ENCODE data around the gene SPTBN1. TPM values are rescaled to one million over a fixed set of nuclear protein-coding genes. Genes with fewer than 3 reads are reported as not detected.

SPTBN1 gene
- polyA plus RNA-seq, 1 experiment = 56.6 TPM

GRCh38 chr2:54534625-54535024, 78.5 kb downstream of the SPTBN1 start:
- Histone ChIP-seq H3K27ac (ENCODE audit: low read depth, low read length) (no peak overlapping the region), H3K27me3 (ENCODE audit: control insufficient read depth, insufficient read depth, low read length) (no peaks in the 10 kb centered on the region), H3K4me3 (ENCODE audit: low read depth, low read length) (no peak overlapping the region), H3K9me3 (ENCODE audit: control insufficient read depth, insufficient read depth, low read length) (no peaks in the 10 kb centered on the region)
- TF ChIP-seq, protein P1, sequence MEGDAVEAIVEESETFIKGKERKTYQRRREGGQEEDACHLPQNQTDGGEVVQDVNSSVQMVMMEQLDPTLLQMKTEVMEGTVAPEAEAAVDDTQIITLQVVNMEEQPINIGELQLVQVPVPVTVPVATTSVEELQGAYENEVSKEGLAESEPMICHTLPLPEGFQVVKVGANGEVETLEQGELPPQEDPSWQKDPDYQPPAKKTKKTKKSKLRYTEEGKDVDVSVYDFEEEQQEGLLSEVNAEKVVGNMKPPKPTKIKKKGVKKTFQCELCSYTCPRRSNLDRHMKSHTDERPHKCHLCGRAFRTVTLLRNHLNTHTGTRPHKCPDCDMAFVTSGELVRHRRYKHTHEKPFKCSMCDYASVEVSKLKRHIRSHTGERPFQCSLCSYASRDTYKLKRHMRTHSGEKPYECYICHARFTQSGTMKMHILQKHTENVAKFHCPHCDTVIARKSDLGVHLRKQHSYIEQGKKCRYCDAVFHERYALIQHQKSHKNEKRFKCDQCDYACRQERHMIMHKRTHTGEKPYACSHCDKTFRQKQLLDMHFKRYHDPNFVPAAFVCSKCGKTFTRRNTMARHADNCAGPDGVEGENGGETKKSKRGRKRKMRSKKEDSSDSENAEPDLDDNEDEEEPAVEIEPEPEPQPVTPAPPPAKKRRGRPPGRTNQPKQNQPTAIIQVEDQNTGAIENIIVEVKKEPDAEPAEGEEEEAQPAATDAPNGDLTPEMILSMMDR (IDR thresholded peaks at IDR 0.05; ENCODE audit: low read depth, low read length) = no peak
- ChIA-PET CTCF (no interaction called here), POLR2A (no interaction called here)
- no peak for DNase-seq (ENCODE audit: low read depth, low spot score)

DNA sequence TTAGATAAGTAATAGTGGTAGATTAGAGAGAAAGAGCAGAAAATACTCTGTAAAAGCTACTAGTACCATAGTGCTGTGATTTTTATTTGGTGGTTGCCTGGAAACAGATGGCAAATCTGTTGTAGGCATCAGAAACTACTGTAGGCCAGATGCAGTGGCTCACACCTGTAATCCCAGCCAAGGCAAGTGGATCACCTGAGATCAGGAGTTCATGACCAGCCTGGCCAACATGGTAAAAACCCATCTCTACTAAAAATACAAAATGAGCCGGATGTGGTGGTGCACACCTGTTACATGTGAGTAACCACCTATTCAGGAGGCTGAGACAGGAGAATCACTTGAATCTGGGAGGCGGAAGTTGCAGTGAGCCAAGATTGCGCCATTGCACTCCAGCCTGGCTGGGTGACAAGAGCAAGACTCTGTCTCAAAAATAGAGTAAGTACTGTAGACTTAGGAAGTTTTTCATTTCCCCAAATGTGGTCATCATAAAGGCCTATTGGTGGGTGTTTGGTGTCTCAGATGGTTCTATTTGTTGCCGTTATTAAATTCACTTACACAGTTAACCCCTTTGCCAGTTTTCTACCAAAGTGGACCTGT, 79.6 kb downstream of the SPTBN1 start:
- Histone ChIP-seq H3K27ac (ENCODE audit: low read depth, low read length) (no peak overlapping the region), H3K4me3 (ENCODE audit: low read depth, low read length) (no peak overlapping the region), H3K9me3 (ENCODE audit: control insufficient read depth, insufficient read depth, low read length) (no peaks in the 10 kb centered on the region), H3K27me3 (ENCODE audit: control insufficient read depth, insufficient read depth, low read length) (no peaks in the 10 kb centered on the region)
- DNase-seq (ENCODE audit: low read depth, low spot score) = no peak
- ChIA-PET CTCF (no interaction called here), POLR2A (no interaction called here)
- TF ChIP-seq, protein P1 (IDR thresholded peaks at IDR 0.05; ENCODE audit: low read depth, low read length) = no peak

DNA sequence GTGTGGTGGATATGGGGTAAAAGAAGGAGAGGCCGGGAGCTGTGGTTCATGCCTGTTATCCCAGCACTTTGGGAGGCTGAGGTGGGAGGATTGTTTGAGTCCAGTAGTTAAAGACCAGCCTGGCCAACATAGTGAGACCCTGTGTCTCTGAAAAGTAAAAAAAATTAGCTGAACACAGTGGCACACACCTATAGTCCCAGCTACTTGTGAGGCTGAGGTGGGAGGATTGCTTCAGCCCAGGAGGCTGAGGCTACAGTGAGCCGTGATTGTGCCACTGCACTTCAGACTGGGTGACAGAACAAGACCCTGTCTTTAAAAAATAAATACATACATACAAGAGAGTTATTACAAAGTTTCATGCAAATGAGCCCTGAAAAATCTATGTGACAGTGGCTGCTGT, 80.6 kb downstream of the SPTBN1 start:
- ChIA-PET POLR2A (no interaction called here), CTCF (no interaction called here)
- no peak overlapping the region for H3K27ac ChIP-seq (ENCODE audit: low read depth, low read length)
- TF ChIP-seq, protein P1 (IDR thresholded peaks at IDR 0.05; ENCODE audit: low read depth, low read length) = no peak
- H3K27me3 ChIP-seq (ENCODE audit: control insufficient read depth, insufficient read depth, low read length) = no peaks in the 10 kb centered on the region
- no peaks in the 10 kb centered on the region for H3K9me3 ChIP-seq (ENCODE audit: control insufficient read depth, insufficient read depth, low read length)
- DNase-seq (ENCODE audit: low read depth, low spot score) = no peak
- H3K4me3 ChIP-seq (ENCODE audit: low read depth, low read length) = no peak overlapping the region

DNA sequence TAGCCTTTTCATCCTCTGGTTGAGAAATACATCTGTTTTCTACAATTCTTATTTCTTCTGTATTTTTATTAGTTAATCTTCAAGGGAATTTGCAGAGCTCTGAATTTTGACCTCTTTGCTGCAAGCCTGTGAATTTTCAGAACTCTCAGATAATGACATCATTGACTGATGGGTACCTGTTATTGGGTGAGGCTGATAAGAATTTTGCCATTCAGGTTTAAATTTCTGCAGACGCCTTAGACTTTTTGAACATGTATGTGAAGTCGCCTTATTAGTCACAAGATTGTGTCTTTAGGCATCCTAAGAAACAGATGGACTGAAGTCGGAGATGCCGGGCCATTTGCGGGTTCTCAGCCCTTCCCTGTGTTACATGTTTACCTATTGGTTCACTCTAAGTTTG, 82.4 kb downstream of the SPTBN1 start:
- Histone ChIP-seq H3K27me3 (ENCODE audit: control insufficient read depth, insufficient read depth, low read length) (no peaks in the 10 kb centered on the region), H3K4me3 (ENCODE audit: low read depth, low read length) (no peak overlapping the region), H3K9me3 (ENCODE audit: control insufficient read depth, insufficient read depth, low read length) (no peaks in the 10 kb centered on the region), H3K27ac (ENCODE audit: low read depth, low read length) (no peak overlapping the region)
- TF ChIP-seq, protein P1 (IDR thresholded peaks at IDR 0.05; ENCODE audit: low read depth, low read length) = no peak
- no peak for DNase-seq (ENCODE audit: low read depth, low spot score)
- POLR2A ChIA-PET = no interaction called here
- CTCF ChIA-PET = interaction anchor here (0.7 to 1.5 kb wide), 2 partner anchors 167 to 854 kb away, joined by 3 read pairs; no protein-coding TSS in a partner anchor

DNA sequence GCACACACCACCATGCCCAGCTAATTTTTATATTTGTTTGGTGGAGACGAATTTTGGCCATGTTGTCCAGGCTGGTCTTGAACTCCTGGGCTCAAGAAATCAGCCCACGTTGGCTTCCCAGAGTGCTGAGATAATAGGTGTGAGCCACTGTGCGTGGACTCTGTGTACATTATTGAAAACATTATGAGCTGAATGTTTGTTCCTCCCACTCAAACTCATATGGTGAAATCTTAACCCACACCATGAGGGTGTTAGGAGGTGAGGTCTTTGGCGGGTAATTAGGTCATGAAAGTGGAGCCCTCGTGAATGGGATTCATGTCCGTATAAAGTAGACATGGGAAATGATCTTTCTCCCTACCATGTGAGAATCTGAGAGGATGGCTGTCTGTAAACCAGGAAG, 83.6 kb downstream of the SPTBN1 start:
- TF ChIP-seq, protein P1 (IDR thresholded peaks at IDR 0.05; ENCODE audit: low read depth, low read length) = no peak
- CTCF ChIA-PET = interaction anchor here (1.5 kb wide), 1 partner anchor 166 kb away, joined by 3 read pairs; no protein-coding TSS in a partner anchor
- POLR2A ChIA-PET = no interaction called here

More for the DNA sequence above, 83.6 kb downstream of the SPTBN1 start:
- Histone ChIP-seq H3K4me3 (ENCODE audit: low read depth, low read length) (no peak overlapping the region), H3K27ac (ENCODE audit: low read depth, low read length) (no peak overlapping the region), H3K27me3 (ENCODE audit: control insufficient read depth, insufficient read depth, low read length) (no peaks in the 10 kb centered on the region), H3K9me3 (ENCODE audit: control insufficient read depth, insufficient read depth, low read length) (no peaks in the 10 kb centered on the region)
- no peak for DNase-seq (ENCODE audit: low read depth, low spot score)
